Activated CD8-positive, alpha-beta T cell treated with anti-CD3 and anti-CD28 coated beads, Interleukin-2, amount 10 ng/mL, durations not matched to agents 7 days and 5 days (primary cell): ENCODE results near the gene TTC8. TPM values are rescaled to one million over a fixed set of nuclear protein-coding genes. Genes with fewer than 3 reads are reported as not detected.
A peak's percentile ranks its signal among the peaks of the same experiment; 100 is the strongest.

Experiments
- ATAC-seq: fragments of 150-1000 bp; cut with Tn5 transposase; one replicate; pipeline ENCODE4 v1.10.0; 2021; ENCODE audit warnings: moderate library complexity
- CTCF ChIA-PET: fragments of 350-600 bp; sonication (Branson Sonifier 250); formaldehyde crosslinking; loops from one replicate; lab custom pipeline; 2021; ENCODE audit warnings: antibody characterized with exemption; lab: Charles Lee
- POLR2A ChIA-PET: fragments of 350-600 bp; sonication (Branson Sonifier 250); formaldehyde crosslinking; loops from one replicate; lab custom pipeline; 2021; ENCODE audit warnings: antibody characterized with exemption; lab: Charles Lee
- DNase-seq: peaks from one replicate; pipeline ENCODE4 v3.0.0-alpha.2; 2020
- H3K27ac Mint-ChIP-seq: one replicate; pipeline ENCODE4 v1.8.0; 2021; ENCODE audit warnings: mild to moderate bottlenecking, mixed read lengths
- H3K27me3 Mint-ChIP-seq: one replicate; pipeline ENCODE4 v1.8.0; 2021; ENCODE audit warnings: low read depth, mixed read lengths
- H3K36me3 Mint-ChIP-seq: one replicate; pipeline ENCODE4 v1.8.0; 2021; ENCODE audit warnings: low read depth, mixed read lengths
- H3K4me1 Mint-ChIP-seq: one replicate; pipeline ENCODE4 v1.8.0; 2021; ENCODE audit warnings: low read depth, mixed read lengths
- H3K4me3 Mint-ChIP-seq: one replicate; pipeline ENCODE4 v1.8.0; 2021; ENCODE audit warnings: mild to moderate bottlenecking, mixed read lengths
- H3K9me3 Mint-ChIP-seq: one replicate; pipeline ENCODE4 v1.8.0; 2022; ENCODE audit warnings: mixed read lengths; ENCODE audit not compliant: insufficient read depth
- total RNA-seq, 2 experiments: library from RNA; stranded (reverse); gene quantifications; one replicate each; pipeline ENCODE4 v1.2.3, GENCODE V29; 2021

TTC8 gene
- total RNA-seq, 2 experiments from 2014 or later: 0.97 to 1.4 TPM

- H3K36me3 Mint-ChIP-seq: no peaks in the 10 kb centered on the region
- POLR2A ChIA-PET: interaction anchor here (0.9 kb wide), 1 partner anchor 33 kb away, joined by 4 read pairs; the partner anchor contains the start of gene EML5
- no peak for ATAC-seq
- H3K9me3 Mint-ChIP-seq: no peaks in the 10 kb centered on the region
- DNase-seq: no peak
- peaks cover 3% of the 10 kb centered on the region for H3K27me3 Mint-ChIP-seq
- CTCF ChIA-PET: interaction anchor here (0.6 kb wide), 1 partner anchor 159 kb away, joined by 3 read pairs; no protein-coding TSS in a partner anchor
- peaks cover 11% of the 10 kb centered on the region for H3K4me1 Mint-ChIP-seq
- H3K4me3 Mint-ChIP-seq: peak overlapping the region; percentile 84
- H3K27ac Mint-ChIP-seq: no peak overlapping the region
These were observed 1.1 kb downstream of the TTC8 start for GRCh38 chr14:88825503-88825902.

GRCh38 chr14:88829188-88829587 is 4.7 kb downstream of the TTC8 start:
- ChIA-PET POLR2A (no interaction called here), CTCF (interaction anchor here (1.0 kb wide), 1 partner anchor 13 kb away, joined by 5 read pairs; no protein-coding TSS in a partner anchor)
- peaks cover 9% of the 10 kb centered on the region for H3K4me1 Mint-ChIP-seq
- H3K4me3 Mint-ChIP-seq: no peak overlapping the region
- H3K36me3 Mint-ChIP-seq: no peaks in the 10 kb centered on the region
- no peak overlapping the region for H3K27ac Mint-ChIP-seq
- ATAC-seq (no peak), DNase-seq (no peak)
- peaks cover 5% of the 10 kb centered on the region for H3K27me3 Mint-ChIP-seq
- H3K9me3 Mint-ChIP-seq: no peaks in the 10 kb centered on the region

- DNase-seq (no peak), ATAC-seq (no peak)
- Mint-ChIP-seq H3K27me3 (peaks cover 7% of the 10 kb centered on the region), H3K9me3 (no peaks in the 10 kb centered on the region), H3K4me3 (no peak overlapping the region), H3K27ac (no peak overlapping the region), H3K36me3 (no peaks in the 10 kb centered on the region), H3K4me1 (peaks cover 7% of the 10 kb centered on the region)
- ChIA-PET POLR2A (no interaction called here), CTCF (interaction anchor here (1.0 kb wide), 1 partner anchor 13 kb away, joined by 5 read pairs; no protein-coding TSS in a partner anchor)
These were observed 5.3 kb downstream of the TTC8 start for GRCh38 chr14:88829685-88830302.

GRCh38 chr14:88831284-88831683 is 6.8 kb downstream of the TTC8 start:
- Mint-ChIP-seq H3K4me1 (no peaks in the 10 kb centered on the region), H3K36me3 (no peaks in the 10 kb centered on the region), H3K4me3 (no peak overlapping the region), H3K9me3 (no peaks in the 10 kb centered on the region), H3K27ac (no peak overlapping the region), H3K27me3 (peaks cover 7% of the 10 kb centered on the region)
- no peak for ATAC-seq
- ChIA-PET POLR2A (no interaction called here), CTCF (no interaction called here)
- DNase-seq: no peak

GRCh38 chr14:88834883-88835431 is 10.5 kb downstream of the TTC8 start:
- H3K36me3 Mint-ChIP-seq: no peaks in the 10 kb centered on the region
- ATAC-seq (no peak), DNase-seq (no peak)
- no peaks in the 10 kb centered on the region for H3K9me3 Mint-ChIP-seq
- peaks cover 13% of the 10 kb centered on the region for H3K27me3 Mint-ChIP-seq
- H3K27ac Mint-ChIP-seq: no peak overlapping the region
- H3K4me1 Mint-ChIP-seq: no peaks in the 10 kb centered on the region
- H3K4me3 Mint-ChIP-seq: no peak overlapping the region
- POLR2A ChIA-PET: no interaction called here
- CTCF ChIA-PET: no interaction called here

GRCh38 chr14:88835661-88836060 is 11.2 kb downstream of the TTC8 start:
- Mint-ChIP-seq H3K27ac (no peak overlapping the region), H3K27me3 (peaks cover 13% of the 10 kb centered on the region), H3K36me3 (no peaks in the 10 kb centered on the region), H3K9me3 (no peaks in the 10 kb centered on the region), H3K4me1 (no peaks in the 10 kb centered on the region), H3K4me3 (no peak overlapping the region)
- CTCF ChIA-PET: no interaction called here
- POLR2A ChIA-PET: no interaction called here
- ATAC-seq (no peak), DNase-seq (no peak)

GRCh38 chr14:88837495-88837894 is 13.0 kb downstream of the TTC8 start:
- POLR2A ChIA-PET: no interaction called here
- Mint-ChIP-seq H3K36me3 (no peaks in the 10 kb centered on the region), H3K9me3 (no peaks in the 10 kb centered on the region), H3K27ac (no peak overlapping the region), H3K27me3 (peaks cover 13% of the 10 kb centered on the region), H3K4me3 (no peak overlapping the region), H3K4me1 (no peaks in the 10 kb centered on the region)
- no peak for DNase-seq
- CTCF ChIA-PET: interaction anchor here (0.8 kb wide), 1 partner anchor 170 kb away, joined by 3 read pairs; no protein-coding TSS in a partner anchor
- no peak for ATAC-seq

GRCh38 chr14:88838015-88838414 is 13.6 kb downstream of the TTC8 start:
- Mint-ChIP-seq H3K27ac (no peak overlapping the region), H3K4me3 (no peak overlapping the region), H3K27me3 (peaks cover 13% of the 10 kb centered on the region), H3K9me3 (no peaks in the 10 kb centered on the region), H3K36me3 (no peaks in the 10 kb centered on the region), H3K4me1 (no peaks in the 10 kb centered on the region)
- ATAC-seq (no peak), DNase-seq (no peak)
- ChIA-PET CTCF (no interaction called here), POLR2A (no interaction called here)

- CTCF ChIA-PET: no interaction called here
- Mint-ChIP-seq H3K36me3 (no peaks in the 10 kb centered on the region), H3K27me3 (peaks cover 6% of the 10 kb centered on the region), H3K4me1 (no peaks in the 10 kb centered on the region), H3K27ac (no peak overlapping the region), H3K4me3 (no peak overlapping the region), H3K9me3 (no peaks in the 10 kb centered on the region)
- POLR2A ChIA-PET: no interaction called here
- ATAC-seq: no peak
- DNase-seq: no peak
These were observed 16.5 kb downstream of the TTC8 start for GRCh38 chr14:88840926-88841325.

GRCh38 chr14:88841741-88842140 is 17.3 kb downstream of the TTC8 start:
- DNase-seq (no peak), ATAC-seq (no peak)
- Mint-ChIP-seq H3K4me1 (no peaks in the 10 kb centered on the region), H3K36me3 (no peaks in the 10 kb centered on the region), H3K27ac (no peak overlapping the region), H3K4me3 (no peak overlapping the region), H3K9me3 (no peaks in the 10 kb centered on the region), H3K27me3 (peaks cover 6% of the 10 kb centered on the region)
- CTCF ChIA-PET: interaction anchor here (0.8 to 0.9 kb wide), 2 partner anchors 12 to 25 kb away, joined by 3 to 5 read pairs; no protein-coding TSS in a partner anchor
- POLR2A ChIA-PET: no interaction called here

GRCh38 chr14:88842414-88842813 is 18.0 kb downstream of the TTC8 start:
- ChIA-PET POLR2A (no interaction called here), CTCF (interaction anchor here (0.8 to 0.9 kb wide), 2 partner anchors 13 to 24 kb away, joined by 3 to 5 read pairs; no protein-coding TSS in a partner anchor)
- no peaks in the 10 kb centered on the region for H3K4me1 Mint-ChIP-seq
- peaks cover 6% of the 10 kb centered on the region for H3K27me3 Mint-ChIP-seq
- no peaks in the 10 kb centered on the region for H3K36me3 Mint-ChIP-seq
- DNase-seq (no peak), ATAC-seq (no peak)
- no peak overlapping the region for H3K27ac Mint-ChIP-seq
- no peak overlapping the region for H3K4me3 Mint-ChIP-seq
- no peaks in the 10 kb centered on the region for H3K9me3 Mint-ChIP-seq

- Mint-ChIP-seq H3K9me3 (no peaks in the 10 kb centered on the region), H3K4me3 (no peak overlapping the region), H3K36me3 (no peaks in the 10 kb centered on the region), H3K27ac (no peak overlapping the region), H3K27me3 (no peaks in the 10 kb centered on the region), H3K4me1 (no peaks in the 10 kb centered on the region)
- DNase-seq: no peak
- CTCF ChIA-PET: no interaction called here
- ATAC-seq: no peak
- POLR2A ChIA-PET: no interaction called here
These were observed 20.6 kb downstream of the TTC8 start for GRCh38 chr14:88844980-88845491.
